Choroid plexus epithelial cell (primary cell): Measurements from ENCODE around the gene SPATA13.

Experiments used
- DNase-seq: peaks from one replicate; pipeline ENCODE4 v3.0.0-alpha.2; 2010; ENCODE audit warnings: low read depth
- H3K4me3 ChIP-seq: 2 replicates; pipeline ENCODE4 v1.5.1; 2011; ENCODE audit warnings: low read depth, mild to moderate bottlenecking, control low read depth, low read length, moderate library complexity
- CTCF ChIP-seq: conservative IDR thresholded peaks from 2 replicates; pipeline ENCODE4 v1.5.1; 2011; ENCODE audit warnings: low read depth, mild to moderate bottlenecking, control low read depth, inconsistent platforms, low read length, moderate library complexity

The SPATA13 gene

GRCh38 chr13:24138911-24139310, 21.6 kb upstream of the SPATA13 start:
- DNase-seq, result no peak
- TF ChIP-seq CTCF, result no peak

GRCh38 chr13:24141333-24141910, 19.1 kb upstream of the SPATA13 start:
- no peak for TF ChIP-seq CTCF
- H3K4me3 ChIP-seq, result no peak overlapping the region
- no peak for DNase-seq

More at GRCh38 chr13:24138911-24139310, 21.6 kb upstream of the SPATA13 start:
- H3K4me3 ChIP-seq, result no peak overlapping the region

- H3K4me3 ChIP-seq, result no peak overlapping the region
- DNase-seq, result no peak
- no peak for TF ChIP-seq CTCF
Observed at GRCh38 chr13:24142453-24142852, 18.1 kb upstream of the SPATA13 start.

- no peak overlapping the region for H3K4me3 ChIP-seq
- no peak for DNase-seq
- no peak for TF ChIP-seq CTCF
Observed at GRCh38 chr13:24142886-24143285, 17.6 kb upstream of the SPATA13 start.

- no peak for TF ChIP-seq CTCF
- no peak for DNase-seq
- no peak overlapping the region for H3K4me3 ChIP-seq
Observed at GRCh38 chr13:24145240-24145639, 15.3 kb upstream of the SPATA13 start.

GRCh38 chr13:24145674-24146073, 14.8 kb upstream of the SPATA13 start:
- no peak for DNase-seq
- no peak for TF ChIP-seq CTCF
- H3K4me3 ChIP-seq, result no peak overlapping the region

- no peak overlapping the region for H3K4me3 ChIP-seq
- TF ChIP-seq CTCF, result no peak
- no peak for DNase-seq
Observed at GRCh38 chr13:24146961-24147569, 13.5 kb upstream of the SPATA13 start.
